Measurements from ENCODE around the gene L2HGDH.

DNA sequence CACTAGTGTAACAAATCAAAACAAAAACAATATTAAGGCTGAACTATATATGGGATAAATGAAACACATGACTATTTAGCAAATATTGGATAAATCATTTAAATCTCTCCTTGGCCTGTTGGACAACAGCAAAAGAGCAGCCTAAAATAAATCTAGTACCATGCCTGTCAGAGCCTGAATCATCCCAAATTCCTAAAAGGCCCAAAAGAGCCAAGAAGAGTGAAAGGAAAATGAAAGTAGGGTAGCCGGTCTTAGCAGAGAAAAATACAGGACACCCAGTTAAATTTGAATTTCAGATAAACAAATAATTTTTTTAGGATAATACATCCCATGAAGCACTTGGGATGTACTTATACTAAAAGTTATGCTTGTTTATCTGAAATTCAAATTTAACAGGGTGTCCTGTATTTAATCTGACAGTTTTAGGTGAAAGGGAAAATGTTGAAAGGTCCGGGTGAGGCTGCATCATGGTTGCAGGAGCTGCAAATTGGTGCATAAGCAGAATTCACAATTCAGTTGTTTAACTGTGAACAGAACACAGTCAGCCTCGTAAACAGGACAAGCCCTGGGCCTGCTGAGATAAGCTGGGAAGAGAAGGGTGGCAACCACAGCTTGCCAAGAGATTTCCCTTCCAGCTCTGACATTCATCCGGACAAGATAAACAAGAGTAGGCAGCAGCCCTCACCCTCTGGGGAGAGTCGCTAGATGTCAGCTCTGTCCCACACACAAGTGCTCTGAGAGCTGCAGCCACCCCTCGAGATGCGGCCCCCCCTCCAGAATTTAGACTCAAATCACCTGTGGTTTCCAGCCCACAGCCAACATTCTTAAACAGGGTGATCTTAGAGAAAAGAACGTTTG lies 30.4 kb upstream of the L2HGDH start:
- TF ChIP-seq, protein P1, sequence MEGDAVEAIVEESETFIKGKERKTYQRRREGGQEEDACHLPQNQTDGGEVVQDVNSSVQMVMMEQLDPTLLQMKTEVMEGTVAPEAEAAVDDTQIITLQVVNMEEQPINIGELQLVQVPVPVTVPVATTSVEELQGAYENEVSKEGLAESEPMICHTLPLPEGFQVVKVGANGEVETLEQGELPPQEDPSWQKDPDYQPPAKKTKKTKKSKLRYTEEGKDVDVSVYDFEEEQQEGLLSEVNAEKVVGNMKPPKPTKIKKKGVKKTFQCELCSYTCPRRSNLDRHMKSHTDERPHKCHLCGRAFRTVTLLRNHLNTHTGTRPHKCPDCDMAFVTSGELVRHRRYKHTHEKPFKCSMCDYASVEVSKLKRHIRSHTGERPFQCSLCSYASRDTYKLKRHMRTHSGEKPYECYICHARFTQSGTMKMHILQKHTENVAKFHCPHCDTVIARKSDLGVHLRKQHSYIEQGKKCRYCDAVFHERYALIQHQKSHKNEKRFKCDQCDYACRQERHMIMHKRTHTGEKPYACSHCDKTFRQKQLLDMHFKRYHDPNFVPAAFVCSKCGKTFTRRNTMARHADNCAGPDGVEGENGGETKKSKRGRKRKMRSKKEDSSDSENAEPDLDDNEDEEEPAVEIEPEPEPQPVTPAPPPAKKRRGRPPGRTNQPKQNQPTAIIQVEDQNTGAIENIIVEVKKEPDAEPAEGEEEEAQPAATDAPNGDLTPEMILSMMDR (IDR thresholded peaks at IDR 0.05; ENCODE audit: insufficient read depth, low read depth, low read length) = peak; percentile 5
- no peak for TF ChIP-seq EZH2 (IDR thresholded peaks at IDR 0.05; ENCODE audit: insufficient read depth, low read length)
